HG02943 (cell line): Measurements from ENCODE around the gene SELENOO.

ENCODE experiments used
- ATAC-seq: cut with Tn5 transposase; IDR thresholded peaks from one replicate; pipeline ENCODE4 v1.9.1; 2021; ENCODE audit warnings: mild to moderate bottlenecking, low read depth, moderate library complexity; ENCODE audit not compliant: unreplicated experiment

The SELENOO gene

GRCh38 chr22:50210378-50211139, 9.7 kb downstream of the SELENOO start:
- no peak for ATAC-seq

DNA sequence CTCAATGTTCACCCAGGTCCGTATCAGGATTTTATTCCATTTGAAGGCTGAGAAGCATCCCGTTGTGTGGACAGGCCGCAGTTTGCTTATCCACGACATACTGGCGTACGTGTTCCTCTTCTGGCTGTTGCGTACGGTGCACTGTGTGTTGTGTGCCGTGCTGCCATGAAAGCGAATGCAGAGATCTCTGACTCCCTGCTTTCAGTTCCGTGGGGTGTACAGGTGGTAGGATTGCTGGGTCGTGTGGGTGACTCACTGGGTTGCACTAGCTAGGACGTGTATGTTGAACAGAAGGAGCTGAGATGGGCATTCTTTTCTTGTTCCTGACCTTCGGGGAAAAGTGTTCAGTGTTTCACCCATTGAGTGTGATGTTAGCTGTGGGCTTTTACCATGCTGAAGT, 10.3 kb downstream of the SELENOO start:
- ATAC-seq: no peak

- no peak for ATAC-seq
These were observed 12.5 kb downstream of the SELENOO start for GRCh38 chr22:50213263-50213662.

GRCh38 chr22:50215297-50216054, 14.7 kb downstream of the SELENOO start:
- no peak for ATAC-seq

DNA sequence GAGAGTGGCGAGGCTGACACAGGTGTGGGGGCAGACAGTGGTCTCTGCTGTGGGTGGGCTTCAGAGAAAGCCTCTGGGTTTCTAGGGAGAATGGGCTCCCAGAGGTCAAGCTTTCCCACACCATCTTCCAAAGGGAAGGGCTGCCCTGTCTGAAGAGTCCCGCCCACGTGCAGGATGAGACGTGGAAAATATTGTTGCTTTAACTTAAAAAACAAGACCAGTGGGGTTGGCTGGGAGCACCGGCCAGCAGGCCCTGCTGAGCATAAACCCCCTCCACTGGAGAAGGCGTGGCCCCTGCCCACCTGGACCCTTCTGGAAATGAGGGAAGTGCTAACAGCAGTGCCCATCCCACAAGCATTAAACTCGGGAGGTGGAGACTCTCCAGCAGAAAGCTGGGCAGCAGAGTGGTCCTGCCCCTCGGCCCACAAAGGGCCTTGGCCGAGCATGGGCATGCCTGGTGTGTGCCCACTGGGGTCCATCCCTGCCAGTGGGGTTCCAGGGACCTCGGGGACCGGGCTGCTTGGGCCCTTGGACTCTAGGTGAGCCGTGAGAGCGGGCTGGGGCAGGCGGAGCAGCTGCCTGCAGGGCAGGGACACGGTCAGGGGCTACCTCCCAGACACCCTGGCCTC, 15.4 kb downstream of the SELENOO start:
- no peak for ATAC-seq

GRCh38 chr22:50216684-50217520, 16.1 kb downstream of the SELENOO start:
- no peak for ATAC-seq

- ATAC-seq: no peak
These were observed 16.8 kb downstream of the SELENOO start for GRCh38 chr22:50217543-50218152.

GRCh38 chr22:50218153-50218995, 17.6 kb downstream of the SELENOO start:
- ATAC-seq: no peak

GRCh38 chr22:50218996-50219727, 18.4 kb downstream of the SELENOO start:
- no peak for ATAC-seq

DNA sequence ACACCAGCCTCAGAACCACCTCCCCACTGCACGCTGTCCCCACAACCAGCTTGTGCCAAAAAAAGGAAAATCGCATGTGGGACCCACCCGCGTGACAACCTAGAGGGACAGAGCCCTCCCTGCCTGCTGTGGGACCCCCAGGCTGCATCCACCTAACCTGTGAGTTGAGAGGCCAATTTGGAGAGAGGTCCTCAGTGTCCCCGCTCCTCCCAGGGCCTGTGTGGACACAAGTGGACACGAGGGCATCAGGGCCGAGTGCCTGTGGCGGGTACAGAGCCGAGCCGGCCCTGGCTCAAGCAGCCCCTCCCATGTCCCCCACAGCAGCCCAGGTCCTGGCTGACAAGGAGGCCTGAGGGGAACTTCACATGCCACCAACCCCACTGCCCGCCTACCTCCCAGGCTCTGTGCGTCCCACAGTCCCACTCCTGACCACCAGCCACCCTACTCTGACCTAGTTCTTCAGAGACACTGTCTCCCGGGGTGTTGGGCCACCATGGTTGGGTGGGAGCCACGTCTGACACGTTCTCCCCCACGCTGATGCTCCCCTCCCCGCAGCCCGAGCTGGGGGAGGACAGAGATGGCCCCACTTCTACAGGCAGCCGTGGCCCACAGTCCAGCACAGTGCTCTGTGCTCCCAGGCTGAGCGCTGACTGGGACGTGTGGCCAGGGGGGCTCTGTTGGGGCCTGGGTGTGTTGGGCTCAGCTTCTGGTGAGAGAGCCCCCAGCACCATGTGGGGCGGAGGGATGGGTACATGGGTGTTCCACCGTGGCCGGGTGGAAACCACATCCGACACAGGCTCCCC, 19.2 kb downstream of the SELENOO start:
- ATAC-seq: no peak

DNA sequence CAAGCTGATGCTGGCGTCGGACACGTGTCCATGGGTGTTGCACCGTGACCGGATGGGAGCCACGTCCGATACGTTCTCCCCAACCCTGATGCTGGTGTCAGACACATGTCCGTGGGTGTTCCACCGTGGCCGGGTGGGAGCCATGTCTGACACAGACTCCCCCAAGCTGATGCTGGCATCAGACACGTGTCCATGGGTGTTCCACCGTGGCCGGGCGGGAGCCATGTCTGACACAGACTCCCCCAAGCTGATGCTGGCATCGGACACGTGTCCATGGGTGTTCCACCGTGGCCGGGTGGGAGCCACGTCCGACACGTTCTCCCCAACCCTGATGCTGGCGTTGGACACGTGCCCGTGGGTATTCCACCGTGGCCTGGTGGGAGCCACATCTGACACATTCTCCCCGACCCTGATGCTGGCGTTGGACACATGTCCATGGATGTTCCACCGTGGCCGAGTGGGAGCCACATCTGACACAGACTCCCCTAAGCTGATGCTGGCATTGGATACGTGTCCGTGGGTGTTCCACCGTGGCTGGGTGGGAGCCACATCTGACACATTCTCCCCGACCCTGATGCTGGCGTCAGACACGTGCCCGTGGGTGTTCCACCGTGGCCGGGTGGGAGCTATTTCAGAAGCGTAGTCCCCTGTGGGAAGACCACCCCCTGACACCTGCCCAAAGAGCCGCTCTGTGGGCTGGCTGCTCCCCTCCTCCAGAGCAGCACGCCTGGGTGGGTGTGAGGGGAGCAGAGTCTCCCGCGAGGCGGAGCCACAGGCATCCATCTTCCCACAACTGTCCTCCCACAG, 20.0 kb downstream of the SELENOO start:
- ATAC-seq: no peak

- ATAC-seq: no peak
These were observed 20.8 kb downstream of the SELENOO start for GRCh38 chr22:50221410-50222300.

GRCh38 chr22:50222508-50222907, 21.7 kb downstream of the SELENOO start:
- ATAC-seq: no peak

- no peak for ATAC-seq
These were observed 23.3 kb downstream of the SELENOO start for GRCh38 chr22:50224071-50224470.

DNA sequence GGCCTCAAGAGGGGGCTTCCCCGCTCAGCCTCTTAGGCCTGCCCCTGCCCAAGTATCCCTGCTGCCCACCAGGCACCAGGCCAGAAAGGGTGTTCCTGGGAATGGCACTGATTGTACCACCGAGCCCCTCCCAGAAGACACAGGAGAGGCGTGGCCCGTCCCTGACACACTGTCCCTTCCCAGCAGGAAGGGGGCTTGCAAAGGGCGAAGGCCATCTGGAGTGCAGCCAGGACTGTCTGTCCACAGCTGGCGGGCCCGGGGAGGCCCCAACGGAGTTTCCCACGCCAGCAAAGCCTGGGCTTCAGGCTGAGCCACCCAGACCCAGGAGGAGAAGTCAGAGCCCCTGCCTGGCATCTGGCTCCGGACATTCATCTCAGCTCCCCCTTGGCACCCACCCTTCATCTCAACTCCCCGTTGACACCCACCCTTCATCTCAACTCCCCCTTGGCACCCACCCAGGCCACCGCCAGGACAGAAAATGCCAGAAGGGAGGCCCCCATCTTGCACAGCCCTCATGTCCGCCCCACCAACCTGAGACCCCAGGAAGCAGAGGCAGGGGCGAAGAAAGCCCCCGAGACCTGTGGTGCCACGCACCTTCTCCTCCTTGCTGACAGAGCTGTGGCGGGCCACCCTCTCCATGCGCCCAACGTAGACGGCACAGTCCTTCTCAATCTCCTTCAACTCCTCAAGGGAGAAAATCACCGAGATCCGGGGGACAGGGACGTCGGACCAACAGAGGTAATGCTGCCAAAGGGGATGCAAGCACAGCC, 24.6 kb downstream of the SELENOO start:
- ATAC-seq: no peak
